GM10266 (cell line): ENCODE data around the gene SPZ1.

ENCODE experiments used
- DNase-seq: peaks from one replicate; pipeline ENCODE4 v3.0.0; 2012; ENCODE audit errors: extremely low spot score
- TF ChIP-seq, protein P1 (sequence below): IDR thresholded peaks from 2 replicates; pipeline ENCODE4 v1.5.1; 2012; ENCODE audit warnings: mild to moderate bottlenecking, low read depth; ENCODE audit not compliant: control insufficient read depth, insufficient read depth; ENCODE audit errors: missing control alignments

The SPZ1 gene

GRCh38 chr5:80302636-80303035, 17.2 kb upstream of the SPZ1 start:
- TF ChIP-seq, protein P1, sequence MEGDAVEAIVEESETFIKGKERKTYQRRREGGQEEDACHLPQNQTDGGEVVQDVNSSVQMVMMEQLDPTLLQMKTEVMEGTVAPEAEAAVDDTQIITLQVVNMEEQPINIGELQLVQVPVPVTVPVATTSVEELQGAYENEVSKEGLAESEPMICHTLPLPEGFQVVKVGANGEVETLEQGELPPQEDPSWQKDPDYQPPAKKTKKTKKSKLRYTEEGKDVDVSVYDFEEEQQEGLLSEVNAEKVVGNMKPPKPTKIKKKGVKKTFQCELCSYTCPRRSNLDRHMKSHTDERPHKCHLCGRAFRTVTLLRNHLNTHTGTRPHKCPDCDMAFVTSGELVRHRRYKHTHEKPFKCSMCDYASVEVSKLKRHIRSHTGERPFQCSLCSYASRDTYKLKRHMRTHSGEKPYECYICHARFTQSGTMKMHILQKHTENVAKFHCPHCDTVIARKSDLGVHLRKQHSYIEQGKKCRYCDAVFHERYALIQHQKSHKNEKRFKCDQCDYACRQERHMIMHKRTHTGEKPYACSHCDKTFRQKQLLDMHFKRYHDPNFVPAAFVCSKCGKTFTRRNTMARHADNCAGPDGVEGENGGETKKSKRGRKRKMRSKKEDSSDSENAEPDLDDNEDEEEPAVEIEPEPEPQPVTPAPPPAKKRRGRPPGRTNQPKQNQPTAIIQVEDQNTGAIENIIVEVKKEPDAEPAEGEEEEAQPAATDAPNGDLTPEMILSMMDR: no peak
- no peak for DNase-seq

GRCh38 chr5:80308526-80308925, 11.3 kb upstream of the SPZ1 start:
- DNase-seq: no peak
- TF ChIP-seq, protein P1: no peak

GRCh38 chr5:80309871-80310665, 9.7 kb upstream of the SPZ1 start:
- DNase-seq: no peak
- TF ChIP-seq, protein P1: no peak

- TF ChIP-seq, protein P1: no peak
- DNase-seq: no peak
These were observed 4.6 kb upstream of the SPZ1 start for GRCh38 chr5:80315244-80315643.

DNA sequence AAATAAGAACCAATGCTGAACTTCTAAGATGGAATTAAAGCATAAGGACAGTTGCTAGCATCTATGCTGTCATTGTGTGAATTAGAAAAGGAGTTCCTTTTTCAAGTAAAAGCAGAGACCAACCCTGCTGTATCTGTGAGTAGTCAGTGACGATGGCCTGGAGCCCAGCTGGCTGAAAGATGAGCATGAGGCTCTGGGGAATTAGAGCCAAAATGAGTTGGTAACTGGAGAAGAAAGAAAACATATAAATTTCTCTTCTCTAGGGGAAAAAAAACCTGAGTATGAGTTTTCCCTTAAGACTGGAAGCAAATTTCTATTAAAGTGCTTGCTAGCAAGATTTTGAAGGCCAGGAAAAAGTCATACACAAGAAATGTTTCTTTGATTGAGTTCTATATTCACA, 1.6 kb upstream of the SPZ1 start:
- DNase-seq: no peak
- TF ChIP-seq, protein P1: no peak

GRCh38 chr5:80324912-80325311, 5.1 kb downstream of the SPZ1 start:
- TF ChIP-seq, protein P1: no peak
- DNase-seq: no peak

- no peak for DNase-seq
- TF ChIP-seq, protein P1: no peak
These were observed 6.7 kb downstream of the SPZ1 start for GRCh38 chr5:80326468-80326867.
